ENCODE results near the gene VTA1.

DNA sequence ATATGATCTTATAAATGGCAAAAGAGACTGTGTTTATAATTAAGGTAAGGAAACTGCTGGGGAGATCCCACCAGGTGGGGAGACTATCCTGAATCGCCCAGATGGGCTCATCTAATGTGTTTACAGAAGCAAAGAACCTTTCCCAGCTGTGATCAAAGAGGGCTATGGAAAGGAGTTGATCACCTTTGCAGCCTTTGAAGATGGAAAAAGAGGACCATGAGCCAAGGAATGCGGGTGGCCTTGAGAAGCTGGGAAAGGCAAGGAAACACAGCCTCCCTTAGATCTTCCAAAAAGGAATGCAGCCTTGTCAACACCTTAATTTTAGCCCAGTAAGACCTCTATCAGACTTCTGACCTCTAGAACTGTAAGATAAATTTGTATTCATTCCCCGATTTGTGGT is 88.2 kb downstream of the VTA1 start:
- TF ChIP-seq, protein P1, sequence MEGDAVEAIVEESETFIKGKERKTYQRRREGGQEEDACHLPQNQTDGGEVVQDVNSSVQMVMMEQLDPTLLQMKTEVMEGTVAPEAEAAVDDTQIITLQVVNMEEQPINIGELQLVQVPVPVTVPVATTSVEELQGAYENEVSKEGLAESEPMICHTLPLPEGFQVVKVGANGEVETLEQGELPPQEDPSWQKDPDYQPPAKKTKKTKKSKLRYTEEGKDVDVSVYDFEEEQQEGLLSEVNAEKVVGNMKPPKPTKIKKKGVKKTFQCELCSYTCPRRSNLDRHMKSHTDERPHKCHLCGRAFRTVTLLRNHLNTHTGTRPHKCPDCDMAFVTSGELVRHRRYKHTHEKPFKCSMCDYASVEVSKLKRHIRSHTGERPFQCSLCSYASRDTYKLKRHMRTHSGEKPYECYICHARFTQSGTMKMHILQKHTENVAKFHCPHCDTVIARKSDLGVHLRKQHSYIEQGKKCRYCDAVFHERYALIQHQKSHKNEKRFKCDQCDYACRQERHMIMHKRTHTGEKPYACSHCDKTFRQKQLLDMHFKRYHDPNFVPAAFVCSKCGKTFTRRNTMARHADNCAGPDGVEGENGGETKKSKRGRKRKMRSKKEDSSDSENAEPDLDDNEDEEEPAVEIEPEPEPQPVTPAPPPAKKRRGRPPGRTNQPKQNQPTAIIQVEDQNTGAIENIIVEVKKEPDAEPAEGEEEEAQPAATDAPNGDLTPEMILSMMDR (IDR thresholded peaks at IDR 0.05), result no peak
- no peak for TF ChIP-seq ZFX (IDR thresholded peaks at IDR 0.05; ENCODE audit: borderline replicate concordance)

Measured in 22Rv1 (cell line).